ENCODE results near the gene RPL11. TPM values are rescaled to one million over a fixed set of nuclear protein-coding genes. Genes with fewer than 3 reads are reported as not detected.

RPL11 gene
- total RNA-seq, 3 donors from 2014 or later: 729 to 882 (median 820) TPM

GRCh38 chr1:23660671-23661070, 30.9 kb upstream of the RPL11 start:
- Histone ChIP-seq H3K4me3 (no peak overlapping the region), H3K9me3 (no peaks in the 10 kb centered on the region), H3K4me1 (ENCODE audit: low read depth) (no peaks in the 10 kb centered on the region), H3K36me3 (ENCODE audit: low read depth) (no peaks in the 10 kb centered on the region)
- intact Hi-C loops (cut with DNase I, micrococcal nuclease): no loop called here
- ATAC-seq (no peak), DNase-seq (no peak)
- TF ChIP-seq CTCF (IDR thresholded peaks at IDR 0.05): no peak

GRCh38 chr1:23661887-23662286, 29.7 kb upstream of the RPL11 start:
- TF ChIP-seq CTCF (IDR thresholded peaks at IDR 0.05): no peak
- ATAC-seq (no peak), DNase-seq (no peak)
- Histone ChIP-seq H3K9me3 (no peaks in the 10 kb centered on the region), H3K4me3 (no peak overlapping the region), H3K4me1 (ENCODE audit: low read depth) (no peaks in the 10 kb centered on the region), H3K36me3 (ENCODE audit: low read depth) (no peaks in the 10 kb centered on the region)
- intact Hi-C loops (cut with DNase I, micrococcal nuclease): no loop called here

- intact Hi-C loops (cut with DNase I, micrococcal nuclease): no loop called here
- H3K4me3 ChIP-seq: no peak overlapping the region
- no peak for ATAC-seq
- peak in 1 of 3 donors; percentile 14 for DNase-seq
- no peak for TF ChIP-seq CTCF (IDR thresholded peaks at IDR 0.05)
- H3K36me3 ChIP-seq (ENCODE audit: low read depth): no peaks in the 10 kb centered on the region
- no peaks in the 10 kb centered on the region for H3K9me3 ChIP-seq
- H3K4me1 ChIP-seq (ENCODE audit: low read depth): no peaks in the 10 kb centered on the region
These were observed 26.5 kb upstream of the RPL11 start for GRCh38 chr1:23664837-23665795.

GRCh38 chr1:23667411-23667810, 24.2 kb upstream of the RPL11 start:
- Histone ChIP-seq H3K4me1 (ENCODE audit: low read depth) (no peaks in the 10 kb centered on the region), H3K9me3 (no peaks in the 10 kb centered on the region), H3K36me3 (ENCODE audit: low read depth) (no peaks in the 10 kb centered on the region), H3K4me3 (no peak overlapping the region)
- no peak for DNase-seq
- no peak for TF ChIP-seq CTCF (IDR thresholded peaks at IDR 0.05)
- intact Hi-C loops (cut with DNase I, micrococcal nuclease): no loop called here
- no peak for ATAC-seq

GRCh38 chr1:23670709-23671108, 20.9 kb upstream of the RPL11 start:
- no peak for TF ChIP-seq CTCF (IDR thresholded peaks at IDR 0.05)
- DNase-seq (no peak), ATAC-seq (no peak)
- Histone ChIP-seq H3K4me3 (no peak overlapping the region), H3K36me3 (ENCODE audit: low read depth) (no peaks in the 10 kb centered on the region), H3K9me3 (no peaks in the 10 kb centered on the region), H3K4me1 (ENCODE audit: low read depth) (no peaks in the 10 kb centered on the region)
- intact Hi-C loops (cut with DNase I, micrococcal nuclease): no loop called here

Data from mucosa of descending colon (tissue), 3 donors.